Measurements from ENCODE around the gene ZNF516. TPM values are rescaled to one million over a fixed set of nuclear protein-coding genes. Genes with fewer than 3 reads are reported as not detected.

Gene ZNF516
- total and polyA plus RNA-seq, 7 donors, result 2.1 to 29.9 (median 24.3) TPM

DNA sequence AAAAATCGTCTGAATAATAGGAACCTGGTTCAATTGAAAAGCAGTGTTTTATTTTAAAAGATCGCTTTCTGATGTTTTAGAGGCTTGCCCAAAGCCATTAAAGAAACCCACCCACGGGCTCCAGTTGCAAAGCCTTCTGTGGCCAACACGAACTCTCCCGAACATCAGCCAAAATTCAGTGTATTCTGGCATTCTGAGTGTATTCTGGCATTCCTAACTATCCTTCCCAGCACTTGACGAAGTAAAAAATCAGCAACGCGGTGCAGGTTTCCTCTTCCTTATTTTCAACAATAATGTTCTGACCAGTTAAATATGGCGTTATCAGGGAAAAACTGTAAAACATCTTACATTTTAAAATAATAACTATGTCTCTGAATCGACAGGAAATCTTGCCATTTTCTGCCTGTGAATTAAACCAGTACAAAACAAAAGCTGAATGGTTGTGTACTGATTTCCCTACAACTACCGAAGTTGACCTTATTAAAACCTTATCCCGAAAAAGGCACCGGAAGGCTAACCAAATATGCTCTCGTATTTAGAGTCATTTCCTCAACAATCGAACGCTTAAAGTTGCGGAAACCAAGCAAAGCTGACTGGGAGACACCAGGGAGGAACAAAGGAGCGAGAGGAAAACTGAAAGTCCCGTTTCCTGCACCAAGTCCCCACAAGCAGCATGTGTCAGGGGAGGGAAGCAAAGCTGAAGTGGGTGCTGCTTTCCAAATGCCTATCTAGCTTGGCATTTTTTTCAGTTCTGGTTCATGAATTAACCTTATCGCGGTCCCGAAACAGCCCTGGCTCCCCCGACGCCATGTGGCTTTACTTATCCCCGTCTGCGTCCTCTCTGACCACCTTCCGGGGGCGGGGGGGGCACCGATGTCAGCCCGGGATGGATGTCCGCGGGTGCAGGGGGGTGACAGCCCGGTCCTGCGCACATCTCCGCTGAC lies 44.3 kb downstream of the ZNF516 start:
- H3K4me1 ChIP-seq, result peaks cover 0 to 92% (median 74%) of the 10 kb centered on the region in 4 donors
- intact Hi-C loops (cut with DNase I), result no loop called here
- peak overlapping the region; percentile 79 to 89 (median 86) for H3K27ac ChIP-seq
- TF ChIP-seq EP300 (IDR thresholded peaks at IDR 0.05) (no peak), POLR2AphosphoS5 (IDR thresholded peaks at IDR 0.05) (peak in 3 of 4 donors; percentile 21 to 42 (median 38))
- H3K4me3 ChIP-seq, result peak overlapping the region; percentile 40 to 64 (median 59)
- H3K36me3 ChIP-seq, result no peaks in the 10 kb centered on the region
- no peaks in the 10 kb centered on the region for H3K9me3 ChIP-seq
- H3K27me3 ChIP-seq, result no peaks in the 10 kb centered on the region
- WGBS, 2 donors, result 7 to 8% methylated on average over 35 of the region's 35 CpGs
- DNase-seq, result peak; percentile 79

DNA sequence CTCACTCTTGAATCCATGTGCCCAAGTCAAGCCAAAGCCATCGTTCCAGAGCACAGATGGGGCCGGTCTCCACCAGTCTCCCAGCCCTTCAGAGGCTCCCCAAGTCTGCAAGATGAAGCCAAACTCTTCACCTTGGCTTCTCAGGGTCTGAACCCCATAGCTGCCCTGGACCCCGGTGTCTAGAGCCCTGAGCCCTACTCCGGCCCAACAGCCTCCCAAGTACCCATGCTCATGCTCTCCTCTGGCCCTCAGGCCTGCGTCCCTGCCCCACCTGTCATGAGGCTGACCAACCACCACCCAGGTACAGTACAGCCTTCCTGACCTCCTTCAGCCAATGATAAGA lies 46.0 kb downstream of the ZNF516 start:
- H3K36me3 ChIP-seq, result no peaks in the 10 kb centered on the region
- peak; percentile 62 for DNase-seq
- no peaks in the 10 kb centered on the region for H3K27me3 ChIP-seq
- no peaks in the 10 kb centered on the region for H3K9me3 ChIP-seq
- peaks cover 0 to 92% (median 78%) of the 10 kb centered on the region in 4 donors for H3K4me1 ChIP-seq
- TF ChIP-seq, protein P1, sequence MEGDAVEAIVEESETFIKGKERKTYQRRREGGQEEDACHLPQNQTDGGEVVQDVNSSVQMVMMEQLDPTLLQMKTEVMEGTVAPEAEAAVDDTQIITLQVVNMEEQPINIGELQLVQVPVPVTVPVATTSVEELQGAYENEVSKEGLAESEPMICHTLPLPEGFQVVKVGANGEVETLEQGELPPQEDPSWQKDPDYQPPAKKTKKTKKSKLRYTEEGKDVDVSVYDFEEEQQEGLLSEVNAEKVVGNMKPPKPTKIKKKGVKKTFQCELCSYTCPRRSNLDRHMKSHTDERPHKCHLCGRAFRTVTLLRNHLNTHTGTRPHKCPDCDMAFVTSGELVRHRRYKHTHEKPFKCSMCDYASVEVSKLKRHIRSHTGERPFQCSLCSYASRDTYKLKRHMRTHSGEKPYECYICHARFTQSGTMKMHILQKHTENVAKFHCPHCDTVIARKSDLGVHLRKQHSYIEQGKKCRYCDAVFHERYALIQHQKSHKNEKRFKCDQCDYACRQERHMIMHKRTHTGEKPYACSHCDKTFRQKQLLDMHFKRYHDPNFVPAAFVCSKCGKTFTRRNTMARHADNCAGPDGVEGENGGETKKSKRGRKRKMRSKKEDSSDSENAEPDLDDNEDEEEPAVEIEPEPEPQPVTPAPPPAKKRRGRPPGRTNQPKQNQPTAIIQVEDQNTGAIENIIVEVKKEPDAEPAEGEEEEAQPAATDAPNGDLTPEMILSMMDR (IDR thresholded peaks at IDR 0.05), result no peak
- no peak for TF ChIP-seq POLR2AphosphoS5 (IDR thresholded peaks at IDR 0.05)
- no peak for TF ChIP-seq EP300 (IDR thresholded peaks at IDR 0.05)
- TF ChIP-seq POLR2A (IDR thresholded peaks at IDR 0.05), result no peak
- intact Hi-C loops (cut with DNase I), result no loop called here
- 92 to 93% methylated on average over 5 of the region's 5 CpGs for WGBS, 2 donors
- H3K4me3 ChIP-seq, result no peak overlapping the region
- peak overlapping the region; percentile 7 to 89 (median 58) for H3K27ac ChIP-seq

DNA sequence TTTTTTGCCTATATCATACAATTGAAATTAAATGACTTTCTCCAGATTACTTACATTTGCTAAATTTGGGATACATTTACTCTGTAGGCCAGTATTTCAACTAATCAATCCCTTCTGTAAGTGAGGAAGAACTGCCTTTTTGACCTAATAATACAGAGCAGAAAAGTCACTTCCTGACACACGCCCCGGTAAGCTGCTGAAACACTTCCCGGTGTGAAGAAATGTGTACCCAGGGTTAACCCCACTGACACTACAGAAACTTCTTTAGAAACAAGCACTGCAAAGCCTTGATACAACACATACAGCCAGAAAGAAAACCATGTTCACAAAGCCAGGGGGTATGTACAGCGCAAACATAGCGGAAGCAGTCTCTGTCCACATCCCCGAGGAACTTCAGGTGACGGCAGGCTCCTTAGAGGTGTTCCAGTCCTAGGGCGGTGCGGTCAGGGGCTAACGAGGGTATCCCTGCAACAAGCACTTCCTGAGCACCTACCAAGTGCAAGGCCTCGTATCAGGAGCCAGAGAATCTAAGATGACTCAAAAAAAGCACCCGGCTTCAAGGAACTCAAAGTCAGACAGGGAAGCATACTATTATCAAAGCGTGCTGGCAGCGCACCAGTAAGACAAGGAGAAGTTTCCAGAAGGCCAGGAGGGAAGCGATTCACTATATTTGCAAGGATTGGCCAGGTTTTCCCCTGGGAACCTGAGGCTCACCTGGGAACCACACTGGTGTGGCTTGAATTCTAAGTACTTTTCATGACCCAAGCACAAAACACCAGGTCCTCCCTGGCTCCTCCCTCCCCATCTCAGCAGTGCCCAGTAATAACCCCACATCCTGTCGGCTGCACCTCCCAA lies 46.6 kb downstream of the ZNF516 start:
- no peaks in the 10 kb centered on the region for H3K27me3 ChIP-seq
- 74 to 78% methylated on average over 16 of the region's 16 CpGs for WGBS, 2 donors
- DNase-seq, result peak; percentile 59
- intact Hi-C loops (cut with DNase I), result no loop called here
- TF ChIP-seq EP300 (IDR thresholded peaks at IDR 0.05), result no peak
- TF ChIP-seq, protein P1 (IDR thresholded peaks at IDR 0.05), result no peak
- no peak for TF ChIP-seq POLR2AphosphoS5 (IDR thresholded peaks at IDR 0.05)
- TF ChIP-seq POLR2A (IDR thresholded peaks at IDR 0.05), result no peak
- no peaks in the 10 kb centered on the region for H3K9me3 ChIP-seq
- no peaks in the 10 kb centered on the region for H3K36me3 ChIP-seq
- H3K27ac ChIP-seq, result peak overlapping the region; percentile 7 to 89 (median 58)
- H3K4me1 ChIP-seq, result peaks cover 0 to 92% (median 80%) of the 10 kb centered on the region in 4 donors
- no peak overlapping the region for H3K4me3 ChIP-seq

DNA sequence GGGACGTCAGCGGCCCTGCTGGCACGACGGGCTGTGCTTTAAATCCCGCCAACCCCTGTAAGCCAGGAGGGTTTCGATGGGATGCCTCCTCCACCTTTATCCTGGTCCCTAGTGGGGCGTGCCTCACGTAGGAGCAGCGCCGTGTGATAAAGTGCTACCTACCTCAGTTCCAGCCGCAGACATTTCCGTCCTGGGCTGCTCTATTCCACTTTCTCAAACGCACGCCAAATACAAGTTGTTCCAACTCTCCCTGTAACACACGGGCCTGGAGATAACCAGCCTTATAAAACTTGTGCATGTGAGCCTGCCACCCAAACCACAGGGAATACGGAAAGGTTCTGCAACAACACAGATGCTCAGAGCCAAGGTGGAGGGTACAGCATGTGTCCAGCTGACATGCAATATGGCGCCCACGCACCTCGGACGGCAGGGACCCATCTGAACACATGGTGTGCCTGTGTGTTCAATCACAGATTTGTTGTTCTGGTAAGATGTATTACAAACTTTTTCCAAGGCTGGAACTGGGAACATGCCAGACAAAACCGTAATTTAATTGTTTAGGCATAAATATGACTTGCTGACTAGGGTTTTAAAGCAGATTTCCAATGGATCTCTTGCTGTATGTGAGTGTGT lies 47.7 kb downstream of the ZNF516 start:
- TF ChIP-seq EP300 (IDR thresholded peaks at IDR 0.05) (no peak), POLR2A (IDR thresholded peaks at IDR 0.05) (no peak), POLR2AphosphoS5 (IDR thresholded peaks at IDR 0.05) (no peak)
- TF ChIP-seq, protein P1 (IDR thresholded peaks at IDR 0.05), result no peak
- intact Hi-C loops (cut with DNase I), result no loop called here
- peaks cover 4 to 6% (median 5%) of the 10 kb centered on the region in 4 donors for H3K36me3 ChIP-seq
- 89 to 91% methylated on average over 21 of the region's 21 CpGs for WGBS, 2 donors
- H3K9me3 ChIP-seq, result no peaks in the 10 kb centered on the region
- H3K4me1 ChIP-seq, result peaks cover 0 to 86% (median 72%) of the 10 kb centered on the region in 4 donors
- no peaks in the 10 kb centered on the region for H3K27me3 ChIP-seq
- H3K4me3 ChIP-seq, result no peak overlapping the region
- H3K27ac ChIP-seq, result peak overlapping the region; percentile 41 to 89 (median 66)
- DNase-seq, result peak; percentile 63

Data from sigmoid colon (tissue), 7 donors.